ENCODE measurements around the gene BST1. TPM values are rescaled to one million over a fixed set of nuclear protein-coding genes. Genes with fewer than 3 reads are reported as not detected.

The BST1 gene
- total RNA-seq, 6 donors from 2014 or later, result 4.2 to 19.5 (median 11.1) TPM

- H3K9me3 ChIP-seq, result no peaks in the 10 kb centered on the region
- no peaks in the 10 kb centered on the region for H3K27me3 ChIP-seq
- TF ChIP-seq POLR2A (IDR thresholded peaks at IDR 0.05), result no peak
- TF ChIP-seq CTCF (IDR thresholded peaks at IDR 0.05), result no peak
- no peak for TF ChIP-seq POLR2AphosphoS5 (IDR thresholded peaks at IDR 0.05)
- no peak for TF ChIP-seq EP300 (IDR thresholded peaks at IDR 0.05)
- WGBS, 2 donors, result 35 to 38% methylated on average over 6 of the region's 6 CpGs
- no peaks in the 10 kb centered on the region for H3K4me1 ChIP-seq
- no peak overlapping the region for H3K27ac ChIP-seq
- ATAC-seq (ENCODE audit: low FRiP score in 2 of 2) (peak in 1 of 2 donors; percentile 30), DNase-seq (no peak)
- no peak overlapping the region for H3K4me3 ChIP-seq
- H3K36me3 ChIP-seq, result no peaks in the 10 kb centered on the region
Measured at GRCh38 chr4:15765910-15766697, 63.2 kb downstream of the BST1 start.

GRCh38 chr4:15766821-15767220 is 64.0 kb downstream of the BST1 start:
- peaks cover 0 to under 1% (median 0%) of the 10 kb centered on the region in 4 donors for H3K4me1 ChIP-seq
- H3K27me3 ChIP-seq, result no peaks in the 10 kb centered on the region
- H3K4me3 ChIP-seq, result no peak overlapping the region
- WGBS, 2 donors, result 81 to 88% methylated on average over 8 of the region's 8 CpGs
- H3K36me3 ChIP-seq, result no peaks in the 10 kb centered on the region
- no peak for TF ChIP-seq POLR2A (IDR thresholded peaks at IDR 0.05)
- H3K9me3 ChIP-seq, result no peaks in the 10 kb centered on the region
- no peak for ATAC-seq (ENCODE audit: low FRiP score in 2 of 2)
- no peak overlapping the region for H3K27ac ChIP-seq
- no peak for DNase-seq

- Histone ChIP-seq H3K4me1 (peaks cover 0 to 7% (median 4%) of the 10 kb centered on the region in 4 donors), H3K4me3 (no peak overlapping the region), H3K9me3 (no peaks in the 10 kb centered on the region), H3K36me3 (no peaks in the 10 kb centered on the region), H3K27ac (no peak overlapping the region), H3K27me3 (no peaks in the 10 kb centered on the region)
- TF ChIP-seq EP300 (IDR thresholded peaks at IDR 0.05) (no peak), CTCF (IDR thresholded peaks at IDR 0.05) (no peak), POLR2A (IDR thresholded peaks at IDR 0.05) (no peak), POLR2AphosphoS5 (IDR thresholded peaks at IDR 0.05) (no peak)
- ATAC-seq (ENCODE audit: low FRiP score in 2 of 2) (no peak), DNase-seq (no peak)
- 77 to 89% methylated on average over 1 to 2 of the region's 2 CpGs for WGBS, 2 donors
Measured at GRCh38 chr4:15769202-15769601, 66.3 kb downstream of the BST1 start.

DNA sequence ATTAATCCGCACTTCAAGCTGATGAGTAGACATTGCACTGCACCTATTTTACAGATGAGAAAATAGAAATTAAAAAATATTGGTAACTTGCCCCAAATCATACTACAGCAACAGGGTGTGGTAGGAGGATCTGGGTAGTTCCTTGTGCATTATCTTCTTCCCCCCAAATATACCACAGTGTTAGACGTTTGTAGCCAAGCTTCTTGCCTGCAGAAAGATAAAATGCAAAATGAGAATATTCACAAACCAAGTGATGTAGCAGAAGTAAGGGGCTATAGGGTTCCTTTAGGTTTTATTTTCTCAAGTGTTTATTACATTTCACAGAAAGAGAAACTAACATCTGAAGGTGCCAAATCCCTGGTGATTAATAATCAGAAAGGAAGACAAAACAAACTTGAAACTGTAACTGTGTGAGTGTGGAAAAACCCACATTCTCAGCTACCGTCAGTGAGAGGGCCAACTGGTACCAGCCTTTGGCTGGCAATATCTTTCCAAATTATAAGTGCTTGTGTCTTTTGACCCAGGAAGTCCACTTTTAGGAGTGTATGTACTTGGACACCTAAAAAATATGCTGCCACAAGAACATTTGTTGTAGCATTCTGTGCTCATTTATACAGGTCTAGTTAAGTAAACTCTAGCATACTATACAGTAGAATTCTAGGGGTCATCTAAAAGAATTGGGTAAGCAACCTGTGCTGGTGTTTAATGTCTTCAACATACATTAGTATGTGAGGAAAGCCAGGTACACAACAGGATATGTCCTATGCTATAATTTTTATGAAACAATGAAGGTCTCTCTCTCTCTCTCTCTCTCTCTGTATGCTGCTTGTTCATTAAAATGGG is 68.6 kb downstream of the BST1 start:
- WGBS, 2 donors, result 45 to 55% methylated on average over 3 of the region's 3 CpGs
- TF ChIP-seq POLR2A (IDR thresholded peaks at IDR 0.05) (no peak), EP300 (IDR thresholded peaks at IDR 0.05) (no peak)
- Histone ChIP-seq H3K4me3 (no peak overlapping the region), H3K9me3 (no peaks in the 10 kb centered on the region), H3K27ac (no peak overlapping the region), H3K4me1 (peaks cover 0 to 7% (median 4%) of the 10 kb centered on the region in 4 donors), H3K27me3 (no peaks in the 10 kb centered on the region), H3K36me3 (no peaks in the 10 kb centered on the region)
- ATAC-seq (ENCODE audit: low FRiP score in 2 of 2) (no peak), DNase-seq (no peak)

GRCh38 chr4:15774020-15774420 is 71.2 kb downstream of the BST1 start:
- H3K4me3 ChIP-seq, result no peak overlapping the region

More at GRCh38 chr4:15774020-15774420, 71.2 kb downstream of the BST1 start:
- Histone ChIP-seq H3K27me3 (no peaks in the 10 kb centered on the region), H3K4me1 (peaks cover 3 to 16% (median 13%) of the 10 kb centered on the region in 4 donors), H3K36me3 (no peaks in the 10 kb centered on the region), H3K27ac (peak overlapping the region in 1 of 4 donors; percentile 65), H3K9me3 (no peaks in the 10 kb centered on the region)
- 66 to 72% methylated on average over 4 of the region's 4 CpGs for WGBS, 2 donors
- TF ChIP-seq POLR2AphosphoS5 (IDR thresholded peaks at IDR 0.05), result no peak
- peak in 2 of 4 donors; percentile 4 to 26 for TF ChIP-seq EP300 (IDR thresholded peaks at IDR 0.05)
- ATAC-seq (ENCODE audit: low FRiP score in 2 of 2), result peak; percentile 60 to 92
- peak in 1 of 2 donors; percentile 73 for DNase-seq

Measured in upper lobe of left lung (tissue), 6 donors.